Tongue (tissue), 2 donors: ENCODE data around the gene KCNC2. TPM values are rescaled to one million over a fixed set of nuclear protein-coding genes. Genes with fewer than 3 reads are reported as not detected.

Source experiments
- DNase-seq: peaks from one replicate; pipeline ENCODE4 v3.0.0-alpha.2; 2015
- total RNA-seq: library from RNA; depleted of rRNA; stranded (reverse); fragments of >200 nt; gene quantifications from one replicate; pipeline ENCODE4 v1.2.3, GENCODE V29; 2014

KCNC2 gene
- total RNA-seq, 1 donor from 2014 or later: 3.9 TPM

DNA sequence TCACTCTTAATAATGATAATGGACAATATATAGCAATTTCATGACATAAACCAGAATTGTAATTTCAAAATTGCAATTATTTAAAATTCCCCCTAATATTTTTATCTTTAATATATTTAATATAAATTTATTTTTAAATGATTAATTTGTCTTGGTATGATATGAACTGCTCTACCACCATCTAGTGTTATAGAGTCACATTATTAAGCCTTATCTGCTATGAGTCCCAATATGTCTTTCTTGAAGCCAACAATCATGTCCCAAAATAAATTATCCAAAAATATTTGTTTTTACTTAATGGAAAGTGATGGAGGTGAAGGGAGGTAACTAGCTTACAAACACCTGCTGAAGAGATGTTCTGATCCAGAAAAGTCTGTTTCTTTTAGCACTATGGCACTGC lies 151.4 kb downstream of the KCNC2 start:
- no peak for DNase-seq

DNA sequence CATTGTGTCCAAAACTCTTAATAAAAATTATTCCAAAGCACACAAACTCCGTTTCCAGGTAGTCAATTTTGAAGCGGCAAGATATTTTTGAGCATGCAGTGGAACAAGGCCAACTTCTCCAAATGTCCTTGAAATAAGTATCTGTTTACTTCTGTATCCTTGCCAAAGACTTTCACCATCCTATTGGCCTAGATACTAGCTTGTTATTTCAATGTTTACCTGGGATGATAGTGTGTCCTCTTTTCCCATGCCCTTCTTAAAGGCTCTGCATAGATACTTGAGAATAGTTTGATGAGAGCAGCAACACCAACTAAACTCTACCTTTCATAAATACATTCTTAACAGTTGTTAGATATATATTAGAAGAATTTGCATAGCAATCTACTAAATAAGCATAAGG lies 160.9 kb downstream of the KCNC2 start:
- no peak for DNase-seq

DNA sequence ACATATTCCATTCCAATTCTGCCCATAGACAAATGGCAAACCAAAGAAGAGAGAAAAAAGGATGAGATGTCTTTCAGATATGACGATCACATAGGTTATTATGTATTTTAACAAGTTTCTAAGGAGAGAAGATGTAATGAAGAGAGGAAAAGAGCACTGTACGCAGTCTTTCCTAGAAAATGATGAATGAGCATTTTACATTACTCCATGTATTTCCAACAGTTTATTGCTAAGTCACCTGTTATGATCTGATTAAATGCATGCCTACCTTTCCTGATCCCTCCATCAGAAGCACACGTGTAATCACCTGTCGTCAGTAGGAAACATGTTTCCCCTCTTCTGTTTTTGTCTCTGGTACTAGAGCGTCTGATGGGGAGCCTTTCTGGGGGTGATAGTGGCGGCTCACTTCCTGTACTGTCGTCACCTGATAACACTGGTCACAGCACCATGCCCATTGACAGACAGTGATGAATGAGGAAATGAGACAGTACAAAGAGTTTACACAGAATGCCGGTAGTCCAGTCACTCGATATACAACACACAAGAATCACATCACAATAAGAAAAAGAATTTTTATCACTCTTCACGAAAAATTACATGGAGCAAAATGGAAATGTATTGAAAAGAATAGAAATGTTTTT lies 161.6 kb downstream of the KCNC2 start:
- no peak for DNase-seq

DNA sequence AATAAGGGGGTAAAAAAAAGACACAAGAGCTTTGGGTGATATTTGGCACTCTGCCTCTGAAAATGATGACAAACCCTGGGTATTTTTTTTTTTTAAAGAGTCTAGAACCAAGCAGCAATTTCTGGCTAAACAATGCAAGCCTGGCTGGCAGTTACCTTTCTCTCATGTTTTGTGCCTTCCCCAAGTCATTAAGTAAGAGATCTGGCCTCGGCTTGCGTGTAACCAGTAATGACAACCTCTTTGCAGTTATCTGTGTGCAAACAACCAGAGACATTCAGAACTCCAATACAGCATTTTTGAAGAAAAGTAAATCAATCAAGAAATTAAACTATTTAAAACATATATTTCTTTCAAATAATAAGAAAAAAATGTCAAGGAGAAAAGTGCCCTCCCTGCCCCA lies 167.5 kb downstream of the KCNC2 start:
- no peak for DNase-seq

DNA sequence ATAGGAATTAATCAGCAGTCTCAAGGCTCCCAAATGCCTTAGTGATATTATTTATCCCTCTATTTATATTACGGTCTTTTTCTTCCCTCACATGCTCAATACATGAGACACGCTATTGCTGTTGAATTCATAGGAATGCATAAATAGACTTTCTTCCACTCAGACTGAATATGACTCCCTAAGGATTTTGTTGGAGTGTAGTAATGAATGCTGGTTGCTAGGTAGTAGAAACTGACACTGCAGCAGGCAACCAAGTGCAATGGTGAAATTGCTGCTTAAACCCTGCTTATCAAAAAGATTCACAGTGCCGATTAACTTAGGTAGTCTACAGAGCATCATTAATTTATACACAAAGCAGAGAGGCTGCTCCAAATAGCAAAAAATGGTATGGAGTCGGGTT lies 168.2 kb downstream of the KCNC2 start:
- DNase-seq: no peak

DNA sequence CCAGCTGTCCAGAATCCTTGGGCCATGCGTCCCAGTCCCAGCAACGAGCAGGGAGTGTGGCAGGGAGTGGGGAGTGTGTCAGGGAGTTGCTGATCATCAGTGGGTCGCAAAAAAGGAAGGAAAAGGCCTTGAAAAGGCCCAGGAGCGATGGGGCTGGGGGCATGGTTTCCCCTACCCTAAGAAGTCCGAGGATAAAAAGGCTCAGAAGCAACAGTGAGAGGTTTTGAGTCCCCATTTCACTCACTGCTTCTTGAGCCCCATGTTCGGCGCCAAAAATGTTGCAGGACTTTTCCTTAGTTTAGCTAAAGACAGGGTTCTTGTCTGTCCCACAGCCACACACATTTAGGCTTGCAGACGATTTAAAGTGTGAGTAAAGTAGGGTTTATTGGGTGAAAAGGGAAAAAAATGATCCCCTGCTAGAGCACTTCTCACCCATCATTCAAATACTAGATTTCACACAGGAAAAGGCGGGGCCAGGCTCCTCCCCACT lies 189.5 kb downstream of the KCNC2 start:
- no peak for DNase-seq

DNA sequence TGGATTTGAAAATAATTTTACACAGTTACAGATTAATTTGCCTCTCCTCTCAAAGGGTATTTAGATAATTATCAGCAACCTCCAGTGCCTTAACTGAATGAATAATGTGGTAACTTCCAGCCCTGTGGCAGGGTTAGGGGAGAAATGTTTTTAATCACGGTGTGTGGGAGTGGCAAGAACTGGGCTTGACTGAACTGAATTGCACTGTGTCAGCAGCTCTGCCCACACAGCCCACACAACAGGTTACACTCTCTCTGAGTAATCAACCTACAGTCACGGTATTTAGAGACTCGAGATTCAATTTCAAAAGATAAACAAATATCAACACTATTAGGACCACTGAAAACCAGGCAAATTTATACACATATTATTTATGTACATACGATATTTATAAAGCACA lies 198.5 kb downstream of the KCNC2 start:
- no peak for DNase-seq

DNA sequence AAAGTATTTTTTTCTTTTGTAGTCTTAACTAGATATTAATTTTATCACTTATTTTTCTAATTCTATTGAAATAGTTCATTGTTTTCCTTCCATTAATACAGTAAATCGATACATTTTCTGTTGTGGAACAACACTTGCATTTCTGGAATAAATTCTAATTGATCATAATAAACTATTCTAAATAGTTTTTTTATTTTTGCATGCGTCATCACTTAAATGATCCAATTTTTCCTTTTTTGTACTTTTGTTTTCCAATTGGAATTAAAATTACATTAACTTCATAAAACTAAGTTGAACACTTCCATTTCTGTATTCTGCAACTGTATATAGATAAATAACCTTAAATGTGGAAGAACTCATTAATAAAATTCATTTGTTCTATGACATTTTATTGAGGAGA lies 202.5 kb downstream of the KCNC2 start:
- no peak for DNase-seq

DNA sequence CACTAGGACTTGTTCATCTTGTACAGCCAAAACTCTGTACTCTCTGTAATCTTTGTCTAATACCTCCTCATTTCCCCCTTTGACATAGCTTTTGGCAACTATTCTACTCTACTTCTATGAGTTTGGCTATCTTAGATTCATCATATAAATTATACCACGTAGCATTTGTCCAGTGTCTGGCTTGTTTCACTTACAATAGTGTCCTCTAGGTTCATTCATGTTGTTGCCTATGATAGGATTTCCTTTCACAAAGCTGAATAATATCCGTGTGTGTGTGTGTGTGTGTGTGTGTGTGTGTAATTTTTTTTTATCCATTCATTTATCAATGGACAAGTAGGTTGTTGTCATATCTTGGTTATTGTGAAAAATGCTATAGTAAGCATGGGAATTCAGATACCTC lies 209.5 kb downstream of the KCNC2 start:
- DNase-seq: no peak

DNA sequence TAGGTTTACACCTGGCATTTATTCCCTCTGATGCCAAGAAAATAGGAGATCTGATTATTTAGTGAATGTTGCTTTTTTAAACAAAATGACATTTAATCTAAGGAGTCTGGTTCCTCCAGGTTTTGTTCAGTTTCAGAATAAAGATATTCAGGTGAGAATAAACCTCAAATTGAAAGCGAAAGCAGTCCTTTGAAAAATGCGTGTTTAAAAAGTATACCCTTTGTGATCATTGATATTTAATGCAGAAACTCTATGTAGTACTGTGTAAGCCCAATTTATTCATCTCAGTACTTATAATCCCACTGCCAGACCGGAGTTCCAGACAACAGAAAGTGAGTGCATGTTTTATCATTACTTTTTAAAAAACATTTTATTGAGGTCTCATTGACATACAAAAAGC lies 210.2 kb downstream of the KCNC2 start:
- no peak for DNase-seq

Other genes with a start within 250 kb of the KCNC2 start
- gene CAPS2, start 120.5 kb upstream of the KCNC2 start, total RNA-seq: 8.9 TPM
- not detected for gene GLIPR1L1, start 124.8 kb upstream of the KCNC2 start, total RNA-seq
- gene GLIPR1L2, start 181.2 kb upstream of the KCNC2 start, total RNA-seq: 2.8 TPM